LNCaP clone FGC (cell line): ENCODE measurements around the gene CLPSL1.

Experiments
- DNase-seq: peaks from one replicate; pipeline ENCODE4 v3.0.0-alpha.2; 2011; ENCODE audit warnings: low read depth
- H3K4me3 ChIP-seq: 2 replicates; pipeline ENCODE4 v1.5.1; 2011; ENCODE audit warnings: mild to moderate bottlenecking, low read depth, low read length, control low read depth
- TF ChIP-seq, protein P1 (sequence below): IDR thresholded peaks from 2 replicates; pipeline ENCODE4 v1.5.1; 2012; ENCODE audit warnings: mild to moderate bottlenecking; ENCODE audit not compliant: control insufficient read depth, insufficient read depth; ENCODE audit errors: extremely low read depth

CLPSL1 gene

DNA sequence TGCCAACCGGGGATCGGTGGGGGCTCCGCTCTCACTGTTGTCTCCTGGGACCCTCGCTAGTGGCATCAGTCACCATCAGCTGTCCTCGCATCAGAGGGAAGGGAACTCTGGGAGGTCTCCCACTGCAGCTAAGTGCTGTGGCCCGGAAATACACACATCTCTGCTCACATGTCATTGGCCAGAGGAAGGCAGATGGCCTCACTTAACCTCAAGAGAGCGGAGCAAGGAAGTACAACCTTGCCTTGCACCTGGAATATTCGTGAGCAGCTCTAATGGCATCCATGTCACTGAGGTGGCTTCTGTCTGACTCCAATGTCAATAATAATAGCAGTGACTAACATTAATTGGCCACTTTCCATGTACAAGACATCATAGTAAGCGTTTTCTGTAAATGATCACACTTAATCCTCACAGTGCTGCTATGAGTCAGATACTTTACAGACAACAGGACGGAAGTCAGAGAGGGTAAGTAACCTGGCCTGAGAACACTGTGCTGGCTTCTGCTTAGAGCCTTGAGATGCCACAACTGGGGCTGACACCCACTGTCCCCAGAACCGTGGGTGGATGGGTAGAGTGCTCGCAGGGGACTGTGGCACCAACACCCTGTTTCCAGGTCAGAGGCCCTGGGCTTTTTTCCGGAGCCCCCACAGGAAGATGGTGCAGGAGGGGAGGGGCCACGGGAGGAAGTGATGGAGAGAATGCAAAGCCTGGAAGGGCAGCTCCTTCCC, 30.3 kb downstream of the CLPSL1 start:
- H3K4me3 ChIP-seq: no peak overlapping the region
- TF ChIP-seq, protein P1, sequence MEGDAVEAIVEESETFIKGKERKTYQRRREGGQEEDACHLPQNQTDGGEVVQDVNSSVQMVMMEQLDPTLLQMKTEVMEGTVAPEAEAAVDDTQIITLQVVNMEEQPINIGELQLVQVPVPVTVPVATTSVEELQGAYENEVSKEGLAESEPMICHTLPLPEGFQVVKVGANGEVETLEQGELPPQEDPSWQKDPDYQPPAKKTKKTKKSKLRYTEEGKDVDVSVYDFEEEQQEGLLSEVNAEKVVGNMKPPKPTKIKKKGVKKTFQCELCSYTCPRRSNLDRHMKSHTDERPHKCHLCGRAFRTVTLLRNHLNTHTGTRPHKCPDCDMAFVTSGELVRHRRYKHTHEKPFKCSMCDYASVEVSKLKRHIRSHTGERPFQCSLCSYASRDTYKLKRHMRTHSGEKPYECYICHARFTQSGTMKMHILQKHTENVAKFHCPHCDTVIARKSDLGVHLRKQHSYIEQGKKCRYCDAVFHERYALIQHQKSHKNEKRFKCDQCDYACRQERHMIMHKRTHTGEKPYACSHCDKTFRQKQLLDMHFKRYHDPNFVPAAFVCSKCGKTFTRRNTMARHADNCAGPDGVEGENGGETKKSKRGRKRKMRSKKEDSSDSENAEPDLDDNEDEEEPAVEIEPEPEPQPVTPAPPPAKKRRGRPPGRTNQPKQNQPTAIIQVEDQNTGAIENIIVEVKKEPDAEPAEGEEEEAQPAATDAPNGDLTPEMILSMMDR: no peak
- DNase-seq: peak; percentile 57

DNA sequence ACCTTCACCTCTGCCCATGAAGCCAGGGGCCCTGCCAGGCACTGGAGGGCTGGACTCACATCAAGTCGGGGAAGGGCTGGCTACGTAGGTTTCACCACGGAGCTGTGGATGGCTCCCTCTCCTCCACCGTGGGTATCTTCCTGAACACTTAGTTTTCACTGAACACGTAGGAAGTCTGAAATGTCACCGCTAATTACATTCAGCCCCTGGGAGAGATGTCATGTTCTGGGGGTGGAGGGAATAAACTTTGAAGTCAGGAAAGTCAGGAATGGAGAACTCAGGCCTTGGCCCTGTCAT, 30.8 kb downstream of the CLPSL1 start:
- TF ChIP-seq, protein P1: no peak
- DNase-seq: no peak
- no peak overlapping the region for H3K4me3 ChIP-seq

DNA sequence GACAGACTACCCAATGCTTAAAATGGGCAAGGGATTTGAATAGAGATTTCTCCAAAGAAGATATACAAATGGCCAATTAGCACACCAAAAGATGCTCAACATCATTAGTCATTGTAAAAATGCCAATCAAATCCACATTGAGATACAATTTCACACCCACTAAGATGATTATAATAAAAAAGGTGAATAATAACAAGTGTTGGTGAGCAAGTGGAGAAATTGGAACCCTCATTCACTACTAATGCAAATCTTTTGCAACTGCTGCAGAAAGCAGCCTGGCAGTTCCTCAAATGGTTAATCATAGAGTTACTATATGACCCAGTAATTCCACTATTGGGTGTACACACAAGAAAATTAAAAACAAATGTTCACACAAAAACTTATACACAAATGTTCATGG, 36.7 kb downstream of the CLPSL1 start:
- no peak for DNase-seq
- H3K4me3 ChIP-seq: no peak overlapping the region
- TF ChIP-seq, protein P1: no peak

DNA sequence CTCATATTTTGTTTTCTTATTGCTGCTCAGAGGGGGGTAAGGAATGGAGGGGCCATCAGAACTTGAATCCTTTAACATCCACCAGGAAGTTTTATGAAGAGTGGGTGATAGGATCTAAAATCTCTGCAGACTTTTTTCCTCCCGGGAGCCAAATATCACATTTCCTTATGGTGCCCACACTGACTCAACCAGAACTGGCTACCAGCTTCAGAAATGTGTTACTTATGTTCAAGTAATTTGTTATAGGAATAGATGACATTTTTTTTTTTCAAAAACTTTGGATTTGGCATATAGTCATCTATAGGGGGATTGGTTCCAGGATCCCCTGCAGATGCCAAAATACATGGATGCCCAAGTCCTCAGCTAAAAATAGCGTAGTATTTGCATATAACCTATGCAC, 42.8 kb downstream of the CLPSL1 start:
- no peak for DNase-seq
- H3K4me3 ChIP-seq: no peak overlapping the region
- TF ChIP-seq, protein P1: no peak

DNA sequence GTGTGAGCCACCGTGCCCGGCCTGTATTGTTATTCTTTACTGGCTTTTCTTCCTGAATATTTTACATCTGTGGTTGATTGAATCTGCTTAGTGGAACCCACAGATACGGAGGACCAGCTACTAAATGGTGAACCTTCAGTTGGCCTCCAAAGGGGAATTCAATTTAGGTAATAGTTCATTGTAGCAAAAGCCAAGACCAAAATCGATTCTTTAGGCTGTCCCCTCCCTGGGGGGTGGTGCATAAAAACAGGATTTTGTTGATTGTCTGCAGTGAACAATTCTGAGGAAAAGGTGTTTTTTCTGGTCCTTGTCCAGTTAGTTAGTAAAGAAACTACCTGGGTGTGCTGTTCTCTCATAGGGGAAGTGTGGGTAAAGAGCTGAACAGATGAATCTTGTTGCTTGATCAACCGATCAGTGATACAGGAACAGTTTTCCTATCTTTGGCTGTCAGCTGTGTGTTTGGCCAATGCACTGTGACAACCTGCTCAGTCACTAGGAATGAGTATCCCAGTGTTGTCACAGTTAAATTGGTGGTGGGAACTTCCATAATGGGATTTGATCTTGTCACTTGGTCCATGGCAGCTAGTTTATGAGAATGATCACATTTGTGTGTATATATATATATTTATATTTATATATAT, 43.9 kb downstream of the CLPSL1 start:
- TF ChIP-seq, protein P1: no peak
- no peak for DNase-seq
- no peak overlapping the region for H3K4me3 ChIP-seq

DNA sequence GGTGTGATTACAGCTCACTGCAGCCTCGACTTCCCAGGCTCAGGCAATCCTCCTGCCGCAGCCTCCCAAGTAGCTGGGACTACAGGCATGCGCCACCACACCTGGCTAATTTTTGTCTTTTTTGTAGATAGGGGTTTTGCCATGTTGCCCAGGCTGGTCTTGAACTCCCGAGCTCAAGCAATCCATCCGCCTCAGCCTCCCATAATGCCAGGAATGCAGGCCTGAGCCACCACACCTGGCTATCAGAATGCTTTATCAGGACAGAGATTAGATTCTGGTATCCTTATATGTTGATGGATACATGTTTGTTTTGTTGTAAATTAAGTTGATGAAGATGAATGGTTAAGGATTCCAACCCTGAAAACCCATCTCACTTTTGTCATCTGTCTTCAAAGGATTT, 48.5 kb downstream of the CLPSL1 start:
- TF ChIP-seq, protein P1: no peak
- no peak overlapping the region for H3K4me3 ChIP-seq
- DNase-seq: no peak

DNA sequence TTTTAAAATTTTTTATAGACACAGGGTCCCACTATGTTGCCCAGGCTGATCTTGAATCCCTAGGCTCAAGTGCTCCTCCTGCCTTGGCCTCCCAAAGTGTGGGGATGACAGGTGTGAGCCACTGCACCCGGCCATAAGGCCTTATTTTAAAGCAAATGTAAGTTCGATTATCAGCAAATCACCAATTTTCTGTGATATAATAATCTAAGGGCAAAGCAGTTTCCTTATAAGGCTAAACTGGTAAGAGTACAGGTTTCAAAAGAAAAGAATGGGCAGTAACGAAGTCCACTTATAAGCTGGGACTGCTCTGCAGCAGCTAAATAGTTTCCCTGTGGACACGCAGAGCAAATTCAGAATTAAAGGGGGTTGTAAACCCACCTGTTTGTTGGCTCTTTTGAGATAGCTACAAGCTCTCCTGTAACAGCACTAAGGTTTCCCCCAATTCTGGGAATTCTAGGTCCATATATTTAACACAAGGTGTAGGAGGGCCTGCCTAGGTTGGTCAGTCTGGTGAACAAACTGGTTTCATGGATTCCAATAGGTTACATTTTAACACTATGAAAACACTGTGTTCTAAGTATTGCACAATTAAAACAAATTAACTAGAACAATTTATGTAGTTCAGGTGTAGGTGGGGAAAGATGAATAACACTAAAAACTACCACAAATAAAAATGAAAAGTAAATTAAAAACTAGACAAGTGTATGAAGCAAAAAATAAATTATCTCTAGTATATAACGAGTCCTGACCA, 50.6 kb downstream of the CLPSL1 start:
- peak; percentile 3 for DNase-seq
- TF ChIP-seq, protein P1: no peak
- no peak overlapping the region for H3K4me3 ChIP-seq
